Left ventricle myocardium inferior (tissue), 1 donor: Measurements from ENCODE around the gene EFHC1. TPM values are rescaled to one million over a fixed set of nuclear protein-coding genes. Genes with fewer than 3 reads are reported as not detected.
A peak's percentile ranks its signal among the peaks of the same experiment; 100 is the strongest.

Source experiments
- DNase-seq: peaks from one replicate; pipeline ENCODE4 v3.0.0-alpha.2; 2020
- H3K27ac ChIP-seq: fragments of 200-600 bp; replicated peaks from 2 replicates; pipeline ENCODE4 v1.8.0; 2021
- H3K27me3 ChIP-seq: fragments of 200-600 bp; 2 replicates; pipeline ENCODE4 v1.8.0; 2021; ENCODE audit warnings: low read depth
- H3K36me3 ChIP-seq: fragments of 200-600 bp; 2 replicates; pipeline ENCODE4 v1.8.0; 2021
- H3K4me1 ChIP-seq: fragments of 200-600 bp; 2 replicates; pipeline ENCODE4 v1.8.0; 2021
- H3K4me3 ChIP-seq: fragments of 200-600 bp; 2 replicates; pipeline ENCODE4 v1.8.0; 2021; ENCODE audit warnings: mild to moderate bottlenecking, moderate library complexity
- H3K9me3 ChIP-seq: fragments of 200-600 bp; replicated peaks from 2 replicates; pipeline ENCODE4 v1.8.0; 2021
- intact Hi-C: fragments of 100-400 bp; cut with micrococcal nuclease; formaldehyde crosslinking; loops from one replicate; pipeline ENCODE4 v1.11.0; 2022
- total RNA-seq: library from RNA; stranded (reverse); fragmentation: NEBNext Ultra II Directional; extraction: Animal tissue kit (Norgen Biotek cat#: 25700); gene quantifications from one replicate; pipeline ENCODE4 v1.2.1, GENCODE V29; 2021
- TF ChIP-seq, protein P1 (sequence below): fragments of 200-600 bp; IDR thresholded peaks from 2 replicates; pipeline ENCODE4 v1.8.0; 2021; ENCODE audit warnings: antibody characterized with exemption, mild to moderate bottlenecking, borderline replicate concordance
- donor health status: DM: no; HTN: yes; CAD: no; lungs with severe emphysema.

EFHC1 gene
- total RNA-seq, 1 donor from 2014 or later, result 5.7 TPM

DNA sequence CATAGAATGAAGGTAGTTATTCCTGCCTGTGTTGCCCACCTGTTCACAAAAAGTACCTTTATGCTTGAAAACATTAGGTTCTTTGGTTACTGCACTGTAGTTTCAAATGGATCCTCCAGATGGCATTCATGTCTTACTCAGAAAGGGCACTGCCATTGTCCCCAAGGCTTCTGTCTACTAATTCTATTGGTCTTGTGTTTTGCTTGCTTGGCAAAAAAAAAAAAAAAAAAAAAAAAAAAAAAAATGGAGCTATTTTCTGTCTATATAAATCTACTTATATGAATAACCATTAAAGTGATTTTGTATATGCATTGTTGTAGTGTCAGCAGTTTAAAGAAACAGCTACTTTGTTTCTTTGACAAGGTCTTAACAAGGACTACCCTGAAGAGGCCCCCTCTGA is 12.7 kb upstream of the EFHC1 start:
- no peaks in the 10 kb centered on the region for H3K27me3 ChIP-seq
- TF ChIP-seq, protein P1, sequence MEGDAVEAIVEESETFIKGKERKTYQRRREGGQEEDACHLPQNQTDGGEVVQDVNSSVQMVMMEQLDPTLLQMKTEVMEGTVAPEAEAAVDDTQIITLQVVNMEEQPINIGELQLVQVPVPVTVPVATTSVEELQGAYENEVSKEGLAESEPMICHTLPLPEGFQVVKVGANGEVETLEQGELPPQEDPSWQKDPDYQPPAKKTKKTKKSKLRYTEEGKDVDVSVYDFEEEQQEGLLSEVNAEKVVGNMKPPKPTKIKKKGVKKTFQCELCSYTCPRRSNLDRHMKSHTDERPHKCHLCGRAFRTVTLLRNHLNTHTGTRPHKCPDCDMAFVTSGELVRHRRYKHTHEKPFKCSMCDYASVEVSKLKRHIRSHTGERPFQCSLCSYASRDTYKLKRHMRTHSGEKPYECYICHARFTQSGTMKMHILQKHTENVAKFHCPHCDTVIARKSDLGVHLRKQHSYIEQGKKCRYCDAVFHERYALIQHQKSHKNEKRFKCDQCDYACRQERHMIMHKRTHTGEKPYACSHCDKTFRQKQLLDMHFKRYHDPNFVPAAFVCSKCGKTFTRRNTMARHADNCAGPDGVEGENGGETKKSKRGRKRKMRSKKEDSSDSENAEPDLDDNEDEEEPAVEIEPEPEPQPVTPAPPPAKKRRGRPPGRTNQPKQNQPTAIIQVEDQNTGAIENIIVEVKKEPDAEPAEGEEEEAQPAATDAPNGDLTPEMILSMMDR, result peak; percentile 67
- H3K4me3 ChIP-seq, result no peak overlapping the region
- peaks cover 10% of the 10 kb centered on the region for H3K36me3 ChIP-seq
- peaks cover 8% of the 10 kb centered on the region for H3K4me1 ChIP-seq
- no peaks in the 10 kb centered on the region for H3K9me3 ChIP-seq
- intact Hi-C loops, result no loop called here
- no peak overlapping the region for H3K27ac ChIP-seq
- DNase-seq, result no peak

DNA sequence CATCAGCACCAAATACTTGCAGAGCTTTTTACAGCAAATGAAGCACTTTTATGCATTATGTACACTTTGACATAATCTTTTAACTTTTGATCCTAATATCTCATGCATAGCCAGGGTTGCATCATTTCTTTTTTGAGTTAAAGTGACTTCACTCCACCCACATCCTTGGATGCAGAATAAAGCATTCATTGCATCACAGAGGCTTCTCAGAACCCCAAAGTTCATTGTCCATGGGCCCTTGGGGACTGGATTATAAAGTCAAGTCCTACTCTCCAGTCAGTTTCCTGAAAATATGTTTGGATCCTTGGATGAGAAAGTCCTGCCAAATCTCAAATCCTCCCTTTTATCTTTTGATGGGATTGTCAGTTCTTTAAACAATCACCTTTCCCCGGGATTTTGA is 10.6 kb upstream of the EFHC1 start:
- Histone ChIP-seq H3K4me1 (peaks cover 5% of the 10 kb centered on the region), H3K27me3 (no peaks in the 10 kb centered on the region), H3K9me3 (no peaks in the 10 kb centered on the region), H3K36me3 (no peaks in the 10 kb centered on the region), H3K4me3 (no peak overlapping the region), H3K27ac (no peak overlapping the region)
- DNase-seq, result no peak
- intact Hi-C loops, result no loop called here
- TF ChIP-seq, protein P1, result no peak

DNA sequence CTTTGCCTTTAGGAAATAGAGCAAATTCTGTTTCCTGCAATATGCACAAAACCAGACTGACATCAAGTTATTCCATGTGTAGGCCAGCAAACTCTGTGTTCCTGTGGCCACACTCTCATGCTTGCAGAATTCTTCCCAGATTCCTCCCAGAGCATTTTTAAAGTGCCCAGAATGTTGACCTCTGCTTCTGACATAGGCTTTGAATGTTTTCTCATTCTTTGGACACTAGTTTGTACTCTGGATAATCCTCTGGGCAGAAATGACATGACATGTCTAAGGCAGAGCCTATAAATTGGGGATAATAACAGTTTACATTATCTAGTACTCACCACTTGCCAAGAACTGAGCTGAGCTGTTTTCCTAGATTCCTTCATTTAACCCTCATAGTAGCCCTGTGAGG is 9.2 kb upstream of the EFHC1 start:
- Histone ChIP-seq H3K4me1 (peaks cover 5% of the 10 kb centered on the region), H3K27me3 (no peaks in the 10 kb centered on the region), H3K27ac (no peak overlapping the region), H3K36me3 (no peaks in the 10 kb centered on the region), H3K9me3 (no peaks in the 10 kb centered on the region), H3K4me3 (no peak overlapping the region)
- DNase-seq, result no peak
- TF ChIP-seq, protein P1, result no peak
- intact Hi-C loops, result no loop called here

DNA sequence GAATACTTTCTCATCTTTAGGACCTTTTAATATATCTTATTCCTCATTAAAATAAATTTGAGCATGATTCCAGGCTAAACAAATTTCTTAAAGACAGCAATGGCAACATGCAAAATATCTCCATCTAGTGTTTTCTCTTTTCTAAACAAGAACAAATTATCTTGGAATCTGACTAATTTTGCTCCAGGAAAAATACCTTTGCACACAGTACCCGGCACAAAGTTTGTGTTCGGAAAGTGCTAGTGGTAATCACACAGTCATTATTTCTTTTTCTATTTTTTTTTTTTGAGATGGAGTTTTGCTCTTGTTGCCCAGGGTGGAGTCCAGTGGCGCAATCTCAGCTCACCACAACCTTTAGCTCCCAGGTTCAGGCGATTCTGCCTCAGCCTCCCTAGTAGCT is 8.2 kb upstream of the EFHC1 start:
- H3K4me1 ChIP-seq, result peaks cover 8% of the 10 kb centered on the region
- no peaks in the 10 kb centered on the region for H3K36me3 ChIP-seq
- TF ChIP-seq, protein P1, result no peak
- H3K27ac ChIP-seq, result no peak overlapping the region
- no peaks in the 10 kb centered on the region for H3K27me3 ChIP-seq
- intact Hi-C loops, result no loop called here
- DNase-seq, result no peak
- H3K9me3 ChIP-seq, result no peaks in the 10 kb centered on the region
- no peak overlapping the region for H3K4me3 ChIP-seq

DNA sequence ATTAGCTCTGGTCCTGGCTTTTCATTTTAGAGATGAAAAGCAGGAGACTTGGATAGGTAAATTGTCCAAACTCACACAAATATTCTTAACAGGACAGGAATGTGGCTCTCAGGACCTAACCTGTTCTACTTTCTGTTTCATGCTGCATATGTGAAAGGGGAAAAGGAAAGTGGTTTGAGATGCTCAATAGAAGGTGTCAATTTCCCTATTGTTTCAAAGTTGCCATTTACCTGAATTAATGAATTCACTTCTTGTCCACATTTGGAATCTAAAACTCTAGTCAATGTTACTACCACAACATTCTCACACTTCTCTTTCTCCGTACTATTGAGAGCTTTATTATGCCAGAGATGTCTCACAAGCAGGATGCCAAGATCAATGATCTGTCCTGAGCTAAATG is 4.8 kb upstream of the EFHC1 start:
- TF ChIP-seq, protein P1, result no peak
- Histone ChIP-seq H3K27me3 (no peaks in the 10 kb centered on the region), H3K4me1 (peaks cover 34% of the 10 kb centered on the region), H3K4me3 (no peak overlapping the region), H3K36me3 (no peaks in the 10 kb centered on the region), H3K9me3 (no peaks in the 10 kb centered on the region), H3K27ac (no peak overlapping the region)
- no peak for DNase-seq
- intact Hi-C loops, result loop anchor here (5.0 kb wide), 1 partner anchor 177 kb away; no protein-coding TSS in a partner anchor
